ENCODE results near the gene FHOD3. TPM values are rescaled to one million over a fixed set of nuclear protein-coding genes. Genes with fewer than 3 reads are reported as not detected.

FHOD3 gene
- total RNA-seq, 4 donors from 2014 or later, result 15.6 to 25.9 (median 21.6) TPM

DNA sequence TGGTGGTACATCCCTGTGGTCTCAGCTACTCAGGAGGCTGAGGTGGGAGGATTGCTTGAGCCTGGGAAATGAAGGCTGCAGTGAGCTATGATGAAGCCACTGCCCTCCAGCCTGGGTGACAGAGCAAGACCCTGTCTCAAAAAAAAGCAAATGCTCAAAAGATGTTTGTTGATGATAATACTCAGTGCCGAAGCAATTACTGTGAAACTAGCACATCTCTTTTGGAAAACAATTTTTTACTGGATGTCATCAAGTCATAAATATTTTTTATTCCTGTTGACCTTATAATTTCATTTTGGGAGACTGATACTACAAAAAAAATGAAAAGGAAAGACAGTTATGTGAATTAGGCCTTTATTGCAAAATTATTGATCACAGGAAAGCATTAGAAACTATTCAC is 34.5 kb upstream of the FHOD3 start:
- no peak overlapping the region for H3K27ac ChIP-seq
- WGBS, 2 donors, result 78 to 79% methylated on average over 1 of the region's 1 CpG
- no peak for DNase-seq (ENCODE audit: low spot score in 2 of 2)

DNA sequence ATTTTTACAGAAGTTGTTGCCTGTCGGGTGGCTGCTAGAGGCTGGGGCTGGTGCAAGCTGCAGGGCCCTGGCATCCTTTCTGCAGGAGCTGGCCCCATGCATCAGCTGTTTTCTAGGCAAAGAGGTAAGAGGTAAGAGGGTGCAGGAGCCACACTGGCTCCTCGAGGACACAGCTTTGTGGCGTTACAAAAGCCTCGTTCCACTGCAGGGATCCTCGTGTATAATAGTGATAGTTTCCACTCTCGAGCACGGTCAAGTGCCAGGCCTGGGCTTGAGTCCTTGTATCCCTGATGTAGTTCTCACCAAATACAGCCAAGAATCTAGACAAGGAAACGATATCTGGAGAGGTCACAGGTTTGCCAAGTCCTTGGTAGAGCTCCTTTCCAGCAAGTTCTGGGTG is 33.2 kb upstream of the FHOD3 start:
- Histone ChIP-seq H3K4me3 (no peak overlapping the region), H3K9me3 (no peaks in the 10 kb centered on the region), H3K27ac (no peak overlapping the region), H3K36me3 (no peaks in the 10 kb centered on the region), H3K27me3 (no peaks in the 10 kb centered on the region), H3K4me1 (no peaks in the 10 kb centered on the region)
- TF ChIP-seq, protein P1, sequence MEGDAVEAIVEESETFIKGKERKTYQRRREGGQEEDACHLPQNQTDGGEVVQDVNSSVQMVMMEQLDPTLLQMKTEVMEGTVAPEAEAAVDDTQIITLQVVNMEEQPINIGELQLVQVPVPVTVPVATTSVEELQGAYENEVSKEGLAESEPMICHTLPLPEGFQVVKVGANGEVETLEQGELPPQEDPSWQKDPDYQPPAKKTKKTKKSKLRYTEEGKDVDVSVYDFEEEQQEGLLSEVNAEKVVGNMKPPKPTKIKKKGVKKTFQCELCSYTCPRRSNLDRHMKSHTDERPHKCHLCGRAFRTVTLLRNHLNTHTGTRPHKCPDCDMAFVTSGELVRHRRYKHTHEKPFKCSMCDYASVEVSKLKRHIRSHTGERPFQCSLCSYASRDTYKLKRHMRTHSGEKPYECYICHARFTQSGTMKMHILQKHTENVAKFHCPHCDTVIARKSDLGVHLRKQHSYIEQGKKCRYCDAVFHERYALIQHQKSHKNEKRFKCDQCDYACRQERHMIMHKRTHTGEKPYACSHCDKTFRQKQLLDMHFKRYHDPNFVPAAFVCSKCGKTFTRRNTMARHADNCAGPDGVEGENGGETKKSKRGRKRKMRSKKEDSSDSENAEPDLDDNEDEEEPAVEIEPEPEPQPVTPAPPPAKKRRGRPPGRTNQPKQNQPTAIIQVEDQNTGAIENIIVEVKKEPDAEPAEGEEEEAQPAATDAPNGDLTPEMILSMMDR (IDR thresholded peaks at IDR 0.05), result no peak
- TF ChIP-seq EP300 (IDR thresholded peaks at IDR 0.05) (no peak), POLR2A (IDR thresholded peaks at IDR 0.05) (no peak)
- 87 to 89% methylated on average over 8 of the region's 8 CpGs for WGBS, 2 donors
- no peak for DNase-seq (ENCODE audit: low spot score in 2 of 2)

More for the DNA sequence above, 34.5 kb upstream of the FHOD3 start:
- no peaks in the 10 kb centered on the region for H3K4me1 ChIP-seq
- TF ChIP-seq, protein P1 (IDR thresholded peaks at IDR 0.05), result no peak
- TF ChIP-seq POLR2A (IDR thresholded peaks at IDR 0.05) (no peak), EP300 (IDR thresholded peaks at IDR 0.05) (no peak)
- H3K27me3 ChIP-seq, result no peaks in the 10 kb centered on the region
- H3K36me3 ChIP-seq, result no peaks in the 10 kb centered on the region
- no peak overlapping the region for H3K4me3 ChIP-seq
- no peaks in the 10 kb centered on the region for H3K9me3 ChIP-seq

DNA sequence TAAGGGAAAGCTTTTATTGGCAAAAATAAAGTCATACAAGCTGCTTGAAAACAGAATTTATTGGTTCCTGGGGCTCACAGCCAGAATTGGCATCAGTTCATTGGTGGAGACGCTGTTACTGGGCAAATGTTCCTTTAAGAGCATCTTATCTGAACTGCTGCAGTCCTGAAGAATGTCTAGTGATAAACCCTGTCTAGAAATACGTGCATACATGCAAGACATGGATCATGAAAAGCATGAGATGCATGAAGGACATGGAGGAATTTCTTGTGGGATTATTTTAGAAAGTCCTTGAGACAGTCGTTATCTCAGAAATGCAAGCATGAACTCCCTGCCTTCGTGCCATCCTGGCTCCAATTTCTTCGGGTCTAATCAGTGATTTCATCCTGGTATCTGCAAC is 32.5 kb upstream of the FHOD3 start:
- no peaks in the 10 kb centered on the region for H3K9me3 ChIP-seq
- H3K4me3 ChIP-seq, result no peak overlapping the region
- H3K27me3 ChIP-seq, result no peaks in the 10 kb centered on the region
- H3K36me3 ChIP-seq, result no peaks in the 10 kb centered on the region
- WGBS, 2 donors, result 57 to 68% methylated on average over 5 of the region's 5 CpGs
- no peak for DNase-seq (ENCODE audit: low spot score in 2 of 2)
- no peak overlapping the region for H3K27ac ChIP-seq
- H3K4me1 ChIP-seq, result no peaks in the 10 kb centered on the region
- TF ChIP-seq, protein P1 (IDR thresholded peaks at IDR 0.05), result no peak
- TF ChIP-seq EP300 (IDR thresholded peaks at IDR 0.05), result no peak
- no peak for TF ChIP-seq POLR2A (IDR thresholded peaks at IDR 0.05)

DNA sequence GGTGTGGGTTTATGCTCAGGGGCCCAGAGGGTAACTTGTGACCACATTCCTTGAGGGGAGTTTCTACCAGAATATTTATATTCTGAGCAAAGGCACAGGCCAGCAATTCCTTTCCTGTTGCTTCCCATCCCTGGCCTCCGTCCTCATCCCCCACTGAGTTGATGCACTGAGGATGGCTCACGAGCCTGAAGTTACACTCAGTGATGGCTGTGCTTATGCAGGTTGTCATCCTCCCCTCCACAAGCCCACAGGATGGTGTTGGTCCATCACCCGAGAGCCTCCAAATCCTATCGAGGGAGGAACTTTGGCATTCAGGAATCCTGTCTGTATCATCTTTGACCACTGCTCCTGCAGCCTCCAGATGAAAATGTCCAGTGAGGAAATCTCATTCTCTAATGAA is 28.4 kb upstream of the FHOD3 start:
- Histone ChIP-seq H3K36me3 (no peaks in the 10 kb centered on the region), H3K4me1 (no peaks in the 10 kb centered on the region), H3K9me3 (no peaks in the 10 kb centered on the region), H3K27me3 (no peaks in the 10 kb centered on the region), H3K27ac (no peak overlapping the region), H3K4me3 (no peak overlapping the region)
- TF ChIP-seq EP300 (IDR thresholded peaks at IDR 0.05), result no peak
- no peak for TF ChIP-seq POLR2A (IDR thresholded peaks at IDR 0.05)
- TF ChIP-seq, protein P1 (IDR thresholded peaks at IDR 0.05), result no peak
- DNase-seq (ENCODE audit: low spot score in 2 of 2), result no peak
- 92 to 93% methylated on average over 4 of the region's 4 CpGs for WGBS, 2 donors

DNA sequence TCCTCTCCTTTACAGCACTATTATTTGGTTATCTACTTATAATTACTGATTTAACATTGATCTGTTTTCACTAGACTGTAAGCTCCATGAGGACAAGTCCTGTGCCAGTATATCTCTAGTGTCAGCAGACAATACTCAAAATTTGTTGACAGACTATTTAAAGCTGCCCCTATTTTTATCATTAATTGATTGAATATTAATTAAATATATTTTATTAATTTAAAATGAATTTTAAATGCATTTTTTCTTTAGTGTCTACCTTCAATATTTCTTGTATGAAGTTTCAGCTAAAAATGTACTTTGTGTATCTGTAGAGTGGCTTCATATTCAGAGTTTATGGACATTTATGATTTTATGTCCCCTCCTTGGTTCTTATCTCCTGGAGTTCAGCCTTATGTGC is 26.4 kb upstream of the FHOD3 start:
- Histone ChIP-seq H3K9me3 (no peaks in the 10 kb centered on the region), H3K4me1 (no peaks in the 10 kb centered on the region), H3K27ac (no peak overlapping the region), H3K27me3 (no peaks in the 10 kb centered on the region), H3K4me3 (no peak overlapping the region), H3K36me3 (no peaks in the 10 kb centered on the region)
- DNase-seq (ENCODE audit: low spot score in 2 of 2), result no peak
- TF ChIP-seq EP300 (IDR thresholded peaks at IDR 0.05), result no peak

DNA sequence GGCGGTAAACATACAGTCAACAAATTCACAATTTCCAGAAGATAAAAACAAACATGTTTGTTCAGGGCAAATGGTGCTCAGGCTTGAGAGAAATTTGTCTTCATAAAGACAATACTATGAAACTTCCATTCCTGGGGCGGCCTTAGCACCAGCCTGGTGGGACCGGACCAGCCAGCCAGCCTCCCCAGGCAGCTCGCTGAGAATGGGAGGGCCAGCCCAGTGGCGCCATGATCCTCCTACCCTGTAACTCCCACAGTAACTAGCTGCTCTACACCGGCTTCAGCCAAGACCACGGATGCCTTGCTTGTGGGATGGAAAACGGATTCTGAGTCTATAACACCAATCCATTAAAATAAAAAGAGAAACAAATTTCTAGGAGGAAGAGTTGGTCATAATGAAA is 24.2 kb upstream of the FHOD3 start:
- no peak overlapping the region for H3K4me3 ChIP-seq
- H3K9me3 ChIP-seq, result no peaks in the 10 kb centered on the region
- no peaks in the 10 kb centered on the region for H3K4me1 ChIP-seq
- 89 to 95% methylated on average over 8 of the region's 8 CpGs for WGBS, 2 donors
- no peaks in the 10 kb centered on the region for H3K36me3 ChIP-seq
- TF ChIP-seq EP300 (IDR thresholded peaks at IDR 0.05) (no peak), POLR2A (IDR thresholded peaks at IDR 0.05) (no peak)
- TF ChIP-seq, protein P1 (IDR thresholded peaks at IDR 0.05), result no peak
- H3K27me3 ChIP-seq, result no peaks in the 10 kb centered on the region
- no peak overlapping the region for H3K27ac ChIP-seq
- no peak for DNase-seq (ENCODE audit: low spot score in 2 of 2)
